Activated CD8-positive, alpha-beta memory T cell treated with anti-CD3 and anti-CD28 coated beads for 4 hours (primary cell): ENCODE data around the gene DEK.
A peak's percentile ranks its signal among the peaks of the same experiment; 100 is the strongest.
"Not testable (repeated sequence)": the region's sequence is repeated elsewhere in the genome, so short reads cannot be mapped to it uniquely, and the experiment has no call there.

Experiments used
- DNase-seq, 2 donors: peaks; one replicate each; pipeline ENCODE4 v3.0.0-alpha.2; 2020; ENCODE audit warnings: low read depth in 2 of 2

DEK gene

GRCh38 chr6:18264219-18264922, at the start of gene DEK:
Gene DEK, minus strand, starts transcription at chr6:18264530. Its CDS starts 543 bp downstream, at chr6:18263987.
- peak; percentile 73 to 77 for DNase-seq

GRCh38 chr6:18312368-18312767, 48.0 kb upstream of the DEK start:
- no peak for DNase-seq

- DNase-seq: not testable (repeated sequence)
These were observed 45.7 kb upstream of the DEK start for GRCh38 chr6:18310010-18310409.

GRCh38 chr6:18309046-18309445, 44.7 kb upstream of the DEK start:
- DNase-seq: no peak

- DNase-seq: no peak
These were observed 43.9 kb upstream of the DEK start for GRCh38 chr6:18308070-18308735.

- no peak for DNase-seq
These were observed 42.6 kb upstream of the DEK start for GRCh38 chr6:18306977-18307376.

GRCh38 chr6:18302561-18303439, 38.5 kb upstream of the DEK start:
- DNase-seq: no peak

GRCh38 chr6:18293076-18293904, 29.0 kb upstream of the DEK start:
- no peak for DNase-seq

GRCh38 chr6:18289283-18289682, 25.0 kb upstream of the DEK start:
- DNase-seq: no peak

- no peak for DNase-seq
These were observed 19.9 kb upstream of the DEK start for GRCh38 chr6:18284261-18284660.

GRCh38 chr6:18281564-18281963, 17.2 kb upstream of the DEK start:
- DNase-seq: no peak

- no peak for DNase-seq
These were observed 15.8 kb upstream of the DEK start for GRCh38 chr6:18280084-18280483.

- DNase-seq: no peak
These were observed 15.1 kb upstream of the DEK start for GRCh38 chr6:18279422-18279821.

GRCh38 chr6:18277237-18278006, 13.1 kb upstream of the DEK start:
- DNase-seq: no peak

- DNase-seq: no peak
These were observed 12.4 kb upstream of the DEK start for GRCh38 chr6:18276610-18277236.

GRCh38 chr6:18270216-18270615, 5.9 kb upstream of the DEK start:
- no peak for DNase-seq

- DNase-seq: no peak
These were observed 5.4 kb upstream of the DEK start for GRCh38 chr6:18269717-18270116.

GRCh38 chr6:18269253-18269652, 4.9 kb upstream of the DEK start:
- no peak for DNase-seq

- no peak for DNase-seq
These were observed 3.7 kb upstream of the DEK start for GRCh38 chr6:18268066-18268465.

- no peak for DNase-seq
These were observed 2.2 kb upstream of the DEK start for GRCh38 chr6:18266523-18266912.
